ENCODE results near the gene GOLGA6A.
"Not testable (repeated sequence)": the region's sequence is repeated elsewhere in the genome, so short reads cannot be mapped to it uniquely, and the experiment has no call there.

Gene GOLGA6A

GRCh38 chr15:74099963-74100733 lies 17.8 kb upstream of the GOLGA6A start:
- DNase-seq (ENCODE audit: low read depth in 3 of 3): peak; percentile 13 to 66 (median 36)

- DNase-seq (ENCODE audit: low read depth in 3 of 3): not testable (repeated sequence)
These were observed 14.6 kb upstream of the GOLGA6A start for GRCh38 chr15:74096753-74097474.

GRCh38 chr15:74095610-74096009 lies 13.3 kb upstream of the GOLGA6A start:
- DNase-seq (ENCODE audit: low read depth in 3 of 3): not testable (repeated sequence)

GRCh38 chr15:74094567-74094966 lies 12.2 kb upstream of the GOLGA6A start:
- not testable (repeated sequence) for DNase-seq (ENCODE audit: low read depth in 3 of 3)

GRCh38 chr15:74075781-74076180 lies 6.6 kb downstream of the GOLGA6A start:
- DNase-seq (ENCODE audit: low read depth in 3 of 3): not testable (repeated sequence)

GRCh38 chr15:74072614-74073337 lies 9.6 kb downstream of the GOLGA6A start:
- peak in 1 of 3 experiments; percentile 10 for DNase-seq (ENCODE audit: low read depth in 3 of 3)

- not testable (repeated sequence) for DNase-seq (ENCODE audit: low read depth in 3 of 3)
These were observed 10.2 kb downstream of the GOLGA6A start for GRCh38 chr15:74072132-74072531.

- DNase-seq (ENCODE audit: low read depth in 3 of 3): not testable (repeated sequence)
These were observed 10.7 kb downstream of the GOLGA6A start for GRCh38 chr15:74071645-74072044.

- DNase-seq (ENCODE audit: low read depth in 3 of 3): peak in 2 of 3 experiments; percentile 18 to 21
These were observed 16.5 kb downstream of the GOLGA6A start for GRCh38 chr15:74065684-74066411.

GRCh38 chr15:74064822-74065221 lies 17.5 kb downstream of the GOLGA6A start:
- DNase-seq (ENCODE audit: low read depth in 3 of 3): not testable (repeated sequence)

GRCh38 chr15:74064183-74064582 lies 18.2 kb downstream of the GOLGA6A start:
- not testable (repeated sequence) for DNase-seq (ENCODE audit: low read depth in 3 of 3)

- not testable (repeated sequence) for DNase-seq (ENCODE audit: low read depth in 3 of 3)
These were observed 18.8 kb downstream of the GOLGA6A start for GRCh38 chr15:74063425-74064146.

GRCh38 chr15:74062671-74063070 lies 19.7 kb downstream of the GOLGA6A start:
- no peak for DNase-seq (ENCODE audit: low read depth in 3 of 3)

- no peak for DNase-seq (ENCODE audit: low read depth in 3 of 3)
These were observed 20.1 kb downstream of the GOLGA6A start for GRCh38 chr15:74062236-74062635.

GRCh38 chr15:74060251-74060650 lies 22.1 kb downstream of the GOLGA6A start:
- no peak for DNase-seq (ENCODE audit: low read depth in 3 of 3)

- DNase-seq (ENCODE audit: low read depth in 3 of 3): not testable (repeated sequence)
These were observed 23.1 kb downstream of the GOLGA6A start for GRCh38 chr15:74059050-74059833.

GRCh38 chr15:74056330-74056729 lies 26.0 kb downstream of the GOLGA6A start:
- DNase-seq (ENCODE audit: low read depth in 3 of 3): not testable (repeated sequence)

GRCh38 chr15:74055804-74056203 lies 26.5 kb downstream of the GOLGA6A start:
- no peak for DNase-seq (ENCODE audit: low read depth in 3 of 3)

- DNase-seq (ENCODE audit: low read depth in 3 of 3): peak; percentile 34 to 48 (median 41)
These were observed 28.3 kb downstream of the GOLGA6A start for GRCh38 chr15:74053941-74054529.

- no peak for DNase-seq (ENCODE audit: low read depth in 3 of 3)
These were observed 28.8 kb downstream of the GOLGA6A start for GRCh38 chr15:74053517-74053916.
